PFSK-1 (cell line): ENCODE measurements around the gene KIR2DL4.

Experiments used
- POLR2AphosphoS5 ChIP-seq: IDR thresholded peaks from 2 replicates; pipeline ENCODE4 v1.6.1; 2012; ENCODE audit warnings: low read depth, mild to moderate bottlenecking, control low read depth, low read length, moderate library complexity
- SIN3A ChIP-seq: IDR thresholded peaks from 2 replicates; pipeline ENCODE4 v1.6.1; 2012; ENCODE audit warnings: mild to moderate bottlenecking, low read length, moderate library complexity, borderline replicate concordance; ENCODE audit not compliant: insufficient read depth
- TAF1 ChIP-seq: IDR thresholded peaks from 2 replicates; pipeline ENCODE4 v1.6.1; 2012; ENCODE audit warnings: low read length, control low read depth, borderline replicate concordance; ENCODE audit not compliant: insufficient read depth

DNA sequence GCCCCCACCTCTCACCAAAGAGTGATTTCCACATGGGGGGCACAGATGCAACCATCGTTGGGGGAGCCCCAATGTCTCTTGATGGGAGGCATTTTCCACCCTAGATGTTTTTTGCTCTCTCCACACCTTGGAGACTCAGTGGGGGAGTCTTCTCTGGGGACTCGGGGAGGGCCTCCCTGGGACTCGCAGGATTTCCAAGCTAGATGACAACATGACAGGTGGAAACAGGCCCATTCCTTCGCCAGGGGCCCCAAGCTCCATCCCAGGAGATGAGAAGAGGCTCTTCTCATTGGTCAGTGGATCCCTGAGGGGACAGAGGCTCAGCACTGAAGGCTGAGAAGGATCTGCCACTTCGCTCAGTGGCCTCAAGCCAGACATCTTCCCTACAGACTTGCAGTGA lies 12.7 kb upstream of the KIR2DL4 start:
- TF ChIP-seq POLR2AphosphoS5 (no peak), TAF1 (no peak), SIN3A (no peak)
